Measurements from ENCODE around the gene REPS2.

REPS2 gene

DNA sequence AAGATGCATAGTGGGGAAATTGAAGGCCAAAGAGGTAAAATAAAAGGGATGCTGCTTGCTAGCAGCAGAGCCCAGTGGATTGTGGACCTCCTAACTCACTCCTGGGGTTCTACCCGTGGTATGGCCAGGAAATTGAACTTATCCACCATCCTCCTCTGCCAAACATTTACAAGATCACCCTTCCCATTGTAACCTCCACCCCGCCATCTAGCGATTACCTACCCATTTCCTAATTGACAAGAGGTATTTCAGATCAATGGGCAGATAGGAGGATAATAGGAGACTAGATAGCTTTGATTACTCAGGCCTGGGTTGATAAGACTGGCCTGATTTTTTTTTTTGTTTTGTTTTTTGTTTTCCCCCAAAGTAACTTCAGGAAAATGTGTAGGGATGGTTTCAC lies 67.8 kb downstream of the REPS2 start:
- DNase-seq (ENCODE audit: low spot score): no peak
- ATAC-seq (ENCODE audit: low read depth): no peak
- Histone ChIP-seq H3K36me3 (ENCODE audit: low read depth) (no peaks in the 10 kb centered on the region), H3K9me3 (ENCODE audit: severe bottlenecking) (no peaks in the 10 kb centered on the region), H3K4me3 (ENCODE audit: severe bottlenecking) (no peak overlapping the region), H3K27ac (ENCODE audit: poor library complexity, severe bottlenecking) (no peak overlapping the region), H3K4me1 (ENCODE audit: insufficient read depth, poor library complexity, severe bottlenecking) (no peaks in the 10 kb centered on the region), H3K27me3 (ENCODE audit: insufficient read depth, poor library complexity, severe bottlenecking) (no peaks in the 10 kb centered on the region)
- TF ChIP-seq, protein P1, sequence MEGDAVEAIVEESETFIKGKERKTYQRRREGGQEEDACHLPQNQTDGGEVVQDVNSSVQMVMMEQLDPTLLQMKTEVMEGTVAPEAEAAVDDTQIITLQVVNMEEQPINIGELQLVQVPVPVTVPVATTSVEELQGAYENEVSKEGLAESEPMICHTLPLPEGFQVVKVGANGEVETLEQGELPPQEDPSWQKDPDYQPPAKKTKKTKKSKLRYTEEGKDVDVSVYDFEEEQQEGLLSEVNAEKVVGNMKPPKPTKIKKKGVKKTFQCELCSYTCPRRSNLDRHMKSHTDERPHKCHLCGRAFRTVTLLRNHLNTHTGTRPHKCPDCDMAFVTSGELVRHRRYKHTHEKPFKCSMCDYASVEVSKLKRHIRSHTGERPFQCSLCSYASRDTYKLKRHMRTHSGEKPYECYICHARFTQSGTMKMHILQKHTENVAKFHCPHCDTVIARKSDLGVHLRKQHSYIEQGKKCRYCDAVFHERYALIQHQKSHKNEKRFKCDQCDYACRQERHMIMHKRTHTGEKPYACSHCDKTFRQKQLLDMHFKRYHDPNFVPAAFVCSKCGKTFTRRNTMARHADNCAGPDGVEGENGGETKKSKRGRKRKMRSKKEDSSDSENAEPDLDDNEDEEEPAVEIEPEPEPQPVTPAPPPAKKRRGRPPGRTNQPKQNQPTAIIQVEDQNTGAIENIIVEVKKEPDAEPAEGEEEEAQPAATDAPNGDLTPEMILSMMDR (IDR thresholded peaks at IDR 0.05; ENCODE audit: poor library complexity, severe bottlenecking): no peak

DNA sequence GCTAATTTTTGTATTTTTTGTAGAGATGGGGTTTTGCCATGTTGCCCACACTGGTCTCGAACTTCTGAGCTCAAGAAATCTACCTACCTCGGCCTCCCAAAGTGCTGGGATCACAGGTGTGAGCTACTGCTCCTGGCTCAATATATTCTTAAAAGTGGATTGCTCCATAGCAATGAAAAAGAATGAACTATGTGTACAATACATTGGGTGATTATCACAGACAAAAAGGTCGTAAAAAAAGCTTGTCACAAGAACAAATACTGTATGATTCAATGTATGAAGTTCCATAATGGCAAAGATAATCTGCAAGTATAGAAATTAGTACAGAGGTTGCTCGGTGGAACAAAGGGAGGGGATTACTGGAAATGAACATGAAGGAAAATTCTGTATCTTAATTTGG lies 70.7 kb downstream of the REPS2 start:
- Histone ChIP-seq H3K4me1 (ENCODE audit: insufficient read depth, poor library complexity, severe bottlenecking) (no peaks in the 10 kb centered on the region), H3K27ac (ENCODE audit: poor library complexity, severe bottlenecking) (no peak overlapping the region), H3K36me3 (ENCODE audit: low read depth) (no peaks in the 10 kb centered on the region), H3K9me3 (ENCODE audit: severe bottlenecking) (no peaks in the 10 kb centered on the region), H3K27me3 (ENCODE audit: insufficient read depth, poor library complexity, severe bottlenecking) (no peaks in the 10 kb centered on the region), H3K4me3 (ENCODE audit: severe bottlenecking) (no peak overlapping the region)
- ATAC-seq (ENCODE audit: low read depth) (no peak), DNase-seq (ENCODE audit: low spot score) (no peak)
- TF ChIP-seq, protein P1 (IDR thresholded peaks at IDR 0.05; ENCODE audit: poor library complexity, severe bottlenecking): no peak

DNA sequence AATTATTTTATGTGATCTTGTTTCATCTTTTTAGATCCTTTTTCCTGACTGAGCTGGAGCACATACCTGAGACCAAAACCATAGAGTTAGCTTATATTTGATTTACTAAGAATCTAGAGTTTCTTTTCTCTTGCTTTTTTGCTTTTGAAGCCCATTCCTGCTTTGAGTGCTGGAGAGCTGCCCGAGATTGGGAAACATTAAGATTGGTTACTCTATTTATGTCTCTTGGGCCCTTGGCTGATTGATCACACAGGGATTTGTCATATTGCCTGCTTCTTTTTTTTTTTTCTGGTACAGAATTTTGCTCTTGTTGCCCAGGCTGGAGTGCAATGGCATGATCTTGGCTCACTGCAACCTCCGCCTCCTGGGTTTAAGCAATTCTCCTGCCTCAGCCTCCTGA lies 73.9 kb downstream of the REPS2 start:
- TF ChIP-seq, protein P1 (IDR thresholded peaks at IDR 0.05; ENCODE audit: poor library complexity, severe bottlenecking): no peak
- H3K9me3 ChIP-seq (ENCODE audit: severe bottlenecking): no peaks in the 10 kb centered on the region
- H3K27ac ChIP-seq (ENCODE audit: poor library complexity, severe bottlenecking): no peak overlapping the region
- ATAC-seq (ENCODE audit: low read depth) (no peak), DNase-seq (ENCODE audit: low spot score) (no peak)
- H3K4me1 ChIP-seq (ENCODE audit: insufficient read depth, poor library complexity, severe bottlenecking): no peaks in the 10 kb centered on the region
- H3K27me3 ChIP-seq (ENCODE audit: insufficient read depth, poor library complexity, severe bottlenecking): no peaks in the 10 kb centered on the region
- no peak overlapping the region for H3K4me3 ChIP-seq (ENCODE audit: severe bottlenecking)
- no peaks in the 10 kb centered on the region for H3K36me3 ChIP-seq (ENCODE audit: low read depth)

DNA sequence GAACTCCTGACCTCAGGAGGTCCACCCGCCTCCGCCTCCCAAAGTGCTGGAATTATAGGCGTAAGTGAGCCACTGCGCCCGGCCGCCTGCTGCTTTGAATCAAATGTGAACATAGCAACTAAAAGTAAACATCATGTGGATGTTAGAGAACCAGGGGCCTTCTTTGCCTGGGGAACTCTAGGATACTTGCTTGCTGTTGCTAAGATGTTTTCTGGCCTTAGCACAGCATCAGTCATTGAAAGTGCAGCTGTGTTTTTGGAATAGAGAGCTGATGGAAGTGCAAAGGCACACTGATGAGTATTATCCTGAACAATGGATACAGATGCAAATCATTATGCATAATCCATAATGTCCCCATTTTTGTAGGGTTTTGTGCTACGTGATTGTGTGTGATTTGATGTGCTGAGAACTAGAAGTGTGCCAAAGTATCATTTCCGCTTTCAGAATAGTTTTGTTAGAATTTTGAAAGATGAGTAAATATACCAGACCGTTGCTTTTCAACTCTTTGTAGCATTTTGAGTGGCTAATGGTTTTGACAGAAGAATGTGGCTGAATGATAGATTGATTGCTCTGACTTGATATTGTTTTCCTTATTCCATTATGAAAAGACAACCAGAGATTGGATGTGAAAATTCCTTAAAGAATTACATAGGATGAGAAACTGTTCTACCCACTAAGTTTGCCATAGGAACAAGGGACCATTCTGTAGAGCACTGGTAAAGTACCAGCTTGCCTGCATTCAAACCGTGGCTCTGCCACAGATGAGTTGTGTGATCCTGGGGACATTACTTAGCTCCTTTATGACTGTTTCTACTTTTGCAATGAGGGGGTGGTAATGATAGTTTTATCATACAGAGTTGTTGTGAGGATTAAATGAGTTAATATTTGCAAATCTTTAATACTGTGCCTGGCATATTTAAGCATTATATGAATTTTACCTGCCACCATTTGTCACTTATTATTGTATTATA lies 74.7 kb downstream of the REPS2 start:
- Histone ChIP-seq H3K4me1 (ENCODE audit: insufficient read depth, poor library complexity, severe bottlenecking) (no peaks in the 10 kb centered on the region), H3K36me3 (ENCODE audit: low read depth) (no peaks in the 10 kb centered on the region), H3K27me3 (ENCODE audit: insufficient read depth, poor library complexity, severe bottlenecking) (no peaks in the 10 kb centered on the region), H3K9me3 (ENCODE audit: severe bottlenecking) (no peaks in the 10 kb centered on the region), H3K27ac (ENCODE audit: poor library complexity, severe bottlenecking) (no peak overlapping the region), H3K4me3 (ENCODE audit: severe bottlenecking) (no peak overlapping the region)
- ATAC-seq (ENCODE audit: low read depth): no peak
- TF ChIP-seq, protein P1 (IDR thresholded peaks at IDR 0.05; ENCODE audit: poor library complexity, severe bottlenecking): no peak
- DNase-seq (ENCODE audit: low spot score): no peak

Data from RWPE2 (cell line).